Activated CD8-positive, alpha-beta memory T cell treated with anti-CD3 and anti-CD28 coated beads for 36 hours (primary cell): ENCODE results near the gene SLC46A3. TPM values are rescaled to one million over a fixed set of nuclear protein-coding genes. Genes with fewer than 3 reads are reported as not detected.
"Not testable (repeated sequence)": the region's sequence is repeated elsewhere in the genome, so short reads cannot be mapped to it uniquely, and the experiment has no call there.

Experiments
- CTCF ChIA-PET: fragments of 350-600 bp; sonication (Branson Sonifier 250); formaldehyde crosslinking; loops from one replicate; lab custom pipeline; 2021; ENCODE audit warnings: antibody characterized with exemption; lab: Charles Lee
- POLR2A ChIA-PET: fragments of 350-600 bp; sonication (Branson Sonifier 250); formaldehyde crosslinking; loops from one replicate; lab custom pipeline; 2021; ENCODE audit warnings: antibody characterized with exemption; lab: Charles Lee
- total RNA-seq, 2 experiments: library from RNA; stranded (reverse); gene quantifications; one replicate each; pipeline ENCODE4 v1.2.3, GENCODE V29; 2021

SLC46A3 gene
- 1 to 10 TPM; 3.4 to 3.8 TPM for total RNA-seq

GRCh38 chr13:28718543-28719226 is at the start of gene SLC46A3:
Gene SLC46A3 (minus strand): TSS chr13:28718970. CDS start chr13:28717998, 972 bp downstream.
- CTCF ChIA-PET: interaction anchor here (1.3 kb wide), 1 partner anchor 8 kb away, joined by 4 read pairs; no protein-coding TSS in a partner anchor
- POLR2A ChIA-PET: interaction anchor here (0.6 to 1.5 kb wide), 4 partner anchors 29 to 1086 kb away, joined by 3 to 4 read pairs (median 3); partner anchors contain the start of gene POMP

- CTCF ChIA-PET: no interaction called here
- POLR2A ChIA-PET: interaction anchor here (0.6 kb wide), 1 partner anchor 9 kb away, joined by 4 read pairs; no protein-coding TSS in a partner anchor
Observed at GRCh38 chr13:28763887-28764286, 45.1 kb upstream of the SLC46A3 start.

GRCh38 chr13:28761586-28761985 is 42.8 kb upstream of the SLC46A3 start:
- ChIA-PET POLR2A (no interaction called here), CTCF (no interaction called here)

- ChIA-PET CTCF (interaction anchor here (0.7 kb wide), 1 partner anchor 344 kb away, joined by 3 read pairs; no protein-coding TSS in a partner anchor), POLR2A (no interaction called here)
Observed at GRCh38 chr13:28755546-28755870, 36.7 kb upstream of the SLC46A3 start.

GRCh38 chr13:28754698-28755545 is 36.2 kb upstream of the SLC46A3 start:
- ChIA-PET CTCF (interaction anchor here (0.6 kb wide), 1 partner anchor 53 kb away, joined by 3 read pairs; no protein-coding TSS in a partner anchor), POLR2A (no interaction called here)

- ChIA-PET CTCF (no interaction called here), POLR2A (no interaction called here)
Observed at GRCh38 chr13:28753946-28754345, 35.2 kb upstream of the SLC46A3 start.

- POLR2A ChIA-PET: no interaction called here
- CTCF ChIA-PET: interaction anchor here (0.7 kb wide), 1 partner anchor 1760 kb away, joined by 4 read pairs; no protein-coding TSS in a partner anchor
Observed at GRCh38 chr13:28753208-28753892, 34.6 kb upstream of the SLC46A3 start.

- CTCF ChIA-PET: interaction anchor here (0.6 kb wide), 1 partner anchor 138 kb away, joined by 3 read pairs; no protein-coding TSS in a partner anchor
- POLR2A ChIA-PET: no interaction called here
Observed at GRCh38 chr13:28751175-28751960, 32.6 kb upstream of the SLC46A3 start.

GRCh38 chr13:28750187-28751045 is 31.6 kb upstream of the SLC46A3 start:
- CTCF ChIA-PET: interaction anchor here (0.6 kb wide), 1 partner anchor 137 kb away, joined by 3 read pairs; no protein-coding TSS in a partner anchor
- POLR2A ChIA-PET: no interaction called here

GRCh38 chr13:28747851-28748250 is 29.1 kb upstream of the SLC46A3 start:
- CTCF ChIA-PET: no interaction called here
- POLR2A ChIA-PET: no interaction called here

- ChIA-PET CTCF (no interaction called here), POLR2A (no interaction called here)
Observed at GRCh38 chr13:28746287-28746612, 27.5 kb upstream of the SLC46A3 start.

- ChIA-PET POLR2A (no interaction called here), CTCF (no interaction called here)
Observed at GRCh38 chr13:28744656-28745055, 25.9 kb upstream of the SLC46A3 start.

- ChIA-PET CTCF (no interaction called here), POLR2A (no interaction called here)
Observed at GRCh38 chr13:28744091-28744536, 25.3 kb upstream of the SLC46A3 start.

- ChIA-PET POLR2A (no interaction called here), CTCF (no interaction called here)
Observed at GRCh38 chr13:28743499-28744083, 24.8 kb upstream of the SLC46A3 start.

GRCh38 chr13:28743020-28743419 is 24.2 kb upstream of the SLC46A3 start:
- POLR2A ChIA-PET: no interaction called here
- CTCF ChIA-PET: no interaction called here

GRCh38 chr13:28742445-28742844 is 23.7 kb upstream of the SLC46A3 start:
- POLR2A ChIA-PET, CTCF ChIA-PET: not testable (repeated sequence)

GRCh38 chr13:28741084-28741491 is 22.3 kb upstream of the SLC46A3 start:
- ChIA-PET POLR2A (no interaction called here), CTCF (no interaction called here)

- CTCF ChIA-PET: no interaction called here
- POLR2A ChIA-PET: no interaction called here
Observed at GRCh38 chr13:28739376-28739775, 20.6 kb upstream of the SLC46A3 start.
